Mammary epithelial cell (primary cell): ENCODE results near the gene BPIFB1.

Experiments used
- CTCF ChIP-seq, 2 donors: IDR thresholded peaks in 1 of 2; conservative IDR thresholded peaks in 1 of 2; 2 replicates each; pipeline ENCODE4 v1.5.1; 2011 to 2012; ENCODE audit warnings: inconsistent platforms in 2 of 2, low read length in 2 of 2, mild to moderate bottlenecking in 2 of 2, control low read depth in 1 of 2, low read depth in 1 of 2; ENCODE audit not compliant: insufficient read depth in 1 of 2; ENCODE audit errors: extremely low read depth in 1 of 2
- EZH2 ChIP-seq: IDR thresholded peaks from 2 replicates; pipeline ENCODE4 v1.6.1; 2012; ENCODE audit warnings: low read length, inconsistent platforms, borderline replicate concordance

- TF ChIP-seq CTCF (conservative IDR thresholded peaks at IDR 0.05 in 1 of 2, IDR thresholded peaks at IDR 0.05 in 1 of 2; ENCODE audit: extremely low read depth in 1 of 2, insufficient read depth in 1 of 2, low read depth in 1 of 2, low read length in 2 of 2) (no peak), EZH2 (no peak)
These were observed 47.3 kb upstream of the BPIFB1 start, which contains the start of gene BPIFA1 for GRCh38 chr20:33235696-33236095.
